ENCODE data around the gene PDE4D.

The PDE4D gene

GRCh38 chr5:59049095-59049494, 844.4 kb downstream of the PDE4D start:
- DNase-seq = no peak

GRCh38 chr5:59042201-59043055, 851.1 kb downstream of the PDE4D start:
- no peak for DNase-seq

GRCh38 chr5:59041355-59041754, 852.2 kb downstream of the PDE4D start:
- no peak for DNase-seq

- DNase-seq = no peak
Measured at GRCh38 chr5:59040804-59041201, 852.7 kb downstream of the PDE4D start.

- DNase-seq = no peak
Measured at GRCh38 chr5:59040024-59040803, 853.3 kb downstream of the PDE4D start.

GRCh38 chr5:59039296-59040023, 854.1 kb downstream of the PDE4D start:
- peak; percentile 15 for DNase-seq

- DNase-seq = no peak
Measured at GRCh38 chr5:59038798-59039295, 854.7 kb downstream of the PDE4D start.

GRCh38 chr5:59037941-59038797, 855.4 kb downstream of the PDE4D start:
- DNase-seq = no peak

GRCh38 chr5:59037453-59037852, 856.1 kb downstream of the PDE4D start:
- DNase-seq = no peak

- DNase-seq = no peak
Measured at GRCh38 chr5:59037041-59037440, 856.5 kb downstream of the PDE4D start.

GRCh38 chr5:59036274-59036961, 857.1 kb downstream of the PDE4D start:
- no peak for DNase-seq

GRCh38 chr5:59035681-59036080, 857.8 kb downstream of the PDE4D start:
- DNase-seq = no peak

- DNase-seq = no peak
Measured at GRCh38 chr5:59034498-59035186, 858.9 kb downstream of the PDE4D start.

GRCh38 chr5:59027145-59027907, 866.2 kb downstream of the PDE4D start:
- DNase-seq = no peak

- DNase-seq = no peak
Measured at GRCh38 chr5:59025734-59026133, 867.8 kb downstream of the PDE4D start.

- peak; percentile 43 for DNase-seq
Measured at GRCh38 chr5:59021837-59022514, 871.5 kb downstream of the PDE4D start.

GRCh38 chr5:59021286-59021673, 872.2 kb downstream of the PDE4D start:
- peak; percentile 25 for DNase-seq

- DNase-seq = no peak
Measured at GRCh38 chr5:59020611-59021285, 872.8 kb downstream of the PDE4D start.

GRCh38 chr5:59019078-59019477, 874.4 kb downstream of the PDE4D start:
- no peak for DNase-seq

Measured in DMS79 treated with DMSO at 0.1 percent for 48 hours (cell line).